Activated naive CD4-positive, alpha-beta T cell treated with anti-CD3 and anti-CD28 coated beads, Interleukin-2, amount 50 U/mL, for 24 hours (primary cell): ENCODE measurements around the gene MGAT4C.

Experiments
- H3K27ac Mint-ChIP-seq: one replicate; pipeline ENCODE4 v1.8.0; 2021; ENCODE audit warnings: mild to moderate bottlenecking, mixed read lengths
- H3K27me3 Mint-ChIP-seq: one replicate; pipeline ENCODE4 v1.8.0; 2021; ENCODE audit warnings: mixed read lengths
- H3K36me3 Mint-ChIP-seq: one replicate; pipeline ENCODE4 v1.8.0; 2021; ENCODE audit warnings: mixed read lengths
- H3K4me1 Mint-ChIP-seq: one replicate; pipeline ENCODE4 v1.8.0; 2021; ENCODE audit warnings: mixed read lengths
- H3K4me3 Mint-ChIP-seq: one replicate; pipeline ENCODE4 v1.8.0; 2021; ENCODE audit warnings: mild to moderate bottlenecking, mixed read lengths
- H3K9me3 Mint-ChIP-seq: one replicate; pipeline ENCODE4 v1.8.0; 2021; ENCODE audit warnings: mixed read lengths

The MGAT4C gene

GRCh38 chr12:85920324-85920947 lies 335.8 kb downstream of the MGAT4C start:
- Mint-ChIP-seq H3K4me3 (no peak overlapping the region), H3K27me3 (no peaks in the 10 kb centered on the region), H3K9me3 (no peaks in the 10 kb centered on the region), H3K4me1 (no peaks in the 10 kb centered on the region), H3K36me3 (no peaks in the 10 kb centered on the region), H3K27ac (no peak overlapping the region)
